Pancreas (tissue), 10 donors: Measurements from ENCODE around the gene TFPI. TPM values are rescaled to one million over a fixed set of nuclear protein-coding genes. Genes with fewer than 3 reads are reported as not detected.

ENCODE experiments used
- ATAC-seq, 4 donors: fragments of 200-7000 bp; cut with Tn5 transposase; one replicate each; pipeline versions ENCODE4 v1.8.0 to v1.9.1; 2020; ENCODE audit warnings: mild to moderate bottlenecking in 4 of 4, moderate library complexity in 4 of 4
- DNase-seq, 6 donors: peaks; one replicate each; pipeline ENCODE4 v3.0.0-alpha.2; 2020
- FAIRE-seq: peaks from 2 replicates; lab custom pipeline; 2012; peaks lifted over from hg19 to GRCh38; lab: Jason Lieb, UNC
- H3K27ac ChIP-seq, 4 donors: fragments of 200-600 bp; sonication (generic); 1 replicate in 3 of 4; 2 replicates in 1 of 4; pipeline versions ENCODE4 v1.5.0 to v1.8.0; 2020
- H3K27me3 ChIP-seq, 4 donors: fragments of 200-600 bp; one replicate each; pipeline ENCODE4 v1.8.0; 2021
- H3K36me3 ChIP-seq, 3 donors: fragments of 200-600 bp; sonication (generic) in 1 of 3; one replicate each; pipeline versions ENCODE4 v1.5.0 to v1.8.0; 2020 to 2021
- H3K4me1 ChIP-seq, 3 donors: fragments of 200-600 bp; one replicate each; pipeline ENCODE4 v1.8.0; 2021
- H3K4me3 ChIP-seq, 4 donors: fragments of 200-600 bp; sonication (generic) in 2 of 4; one replicate each; pipeline versions ENCODE4 v1.5.0 to v1.8.0; 2020 to 2021
- H3K9me3 ChIP-seq, 4 donors: fragments of 200-600 bp; one replicate each; pipeline ENCODE4 v1.8.0; 2021
- WGBS, 2 donors: extraction: QIAGEN DNeasy Blood & Tissue Kit; methylation state at CpG; one replicate each; pipeline ENCODE4 v1.1.7; 2013; 5-methylcytosine and 5-hydroxymethylcytosine counted together
- intact Hi-C, 3 donors: fragments of 100-400 bp; cut with DNase I; formaldehyde crosslinking; loops; one replicate each; pipeline versions ENCODE4 v1.11.1 to v1.14.2; 2022
- polyA plus RNA-seq, 2 donors: library from polyadenylated mRNA; stranded (reverse); fragments of 200-250 nt; gene quantifications; one replicate each; pipeline ENCODE4 v1.2.3, GENCODE V29; 2013
- total RNA-seq, 6 donors: library from RNA; stranded (reverse); fragmentation: NEBNext Ultra II Directional in 4 of 6; extraction: Animal tissue kit (Norgen Biotek cat#: 25700) in 4 of 6; gene quantifications; one replicate each; pipeline versions ENCODE4 v1.2.1 to v1.2.4, GENCODE V29; 2021 to 2023
- TF ChIP-seq, protein P1 (sequence below), 4 donors: fragments of 200-600 bp; sonication (generic) in 3 of 4; IDR thresholded peaks; one replicate each; pipeline versions ENCODE4 v1.5.0 to v1.8.0; 2021; ENCODE audit warnings: antibody characterized with exemption in 4 of 4
- donor health status: healthy with polysubstance abuse.
- donor health status: DM: no; HTN: no; CAD: no; lungs with moderate emphysema.
- donor health status: DM: no; HTN: no; CAD: no.
- donor health status: control.
- donor health status: control.
- donor health status: Bipolar disorder and iron deficiency.
- donor health status: DM: yes; HTN: yes; CAD: no.
- donor health status: DM: no; HTN: no; CAD: no.
- donor health status: DM: no; HTN: no; CAD: no.
- donor health status: DM: yes; HTN: yes; CAD: no.

The TFPI gene
- total and polyA plus RNA-seq, 8 donors: 7.9 to 25.8 (median 18.3) TPM

- no peak for ATAC-seq
- Histone ChIP-seq H3K36me3 (no peaks in the 10 kb centered on the region), H3K27ac (no peak overlapping the region), H3K9me3 (no peaks in the 10 kb centered on the region), H3K4me3 (no peak overlapping the region), H3K4me1 (no peaks in the 10 kb centered on the region), H3K27me3 (no peaks in the 10 kb centered on the region)
- TF ChIP-seq, protein P1, sequence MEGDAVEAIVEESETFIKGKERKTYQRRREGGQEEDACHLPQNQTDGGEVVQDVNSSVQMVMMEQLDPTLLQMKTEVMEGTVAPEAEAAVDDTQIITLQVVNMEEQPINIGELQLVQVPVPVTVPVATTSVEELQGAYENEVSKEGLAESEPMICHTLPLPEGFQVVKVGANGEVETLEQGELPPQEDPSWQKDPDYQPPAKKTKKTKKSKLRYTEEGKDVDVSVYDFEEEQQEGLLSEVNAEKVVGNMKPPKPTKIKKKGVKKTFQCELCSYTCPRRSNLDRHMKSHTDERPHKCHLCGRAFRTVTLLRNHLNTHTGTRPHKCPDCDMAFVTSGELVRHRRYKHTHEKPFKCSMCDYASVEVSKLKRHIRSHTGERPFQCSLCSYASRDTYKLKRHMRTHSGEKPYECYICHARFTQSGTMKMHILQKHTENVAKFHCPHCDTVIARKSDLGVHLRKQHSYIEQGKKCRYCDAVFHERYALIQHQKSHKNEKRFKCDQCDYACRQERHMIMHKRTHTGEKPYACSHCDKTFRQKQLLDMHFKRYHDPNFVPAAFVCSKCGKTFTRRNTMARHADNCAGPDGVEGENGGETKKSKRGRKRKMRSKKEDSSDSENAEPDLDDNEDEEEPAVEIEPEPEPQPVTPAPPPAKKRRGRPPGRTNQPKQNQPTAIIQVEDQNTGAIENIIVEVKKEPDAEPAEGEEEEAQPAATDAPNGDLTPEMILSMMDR (IDR thresholded peaks at IDR 0.05): no peak
- FAIRE-seq: no peak
- intact Hi-C loops: no loop called here
- no peak for DNase-seq
- WGBS, 2 donors: 83 to 86% methylated on average over 3 of the region's 3 CpGs
Observed at GRCh38 chr2:187529248-187529976, 24.8 kb downstream of the TFPI start.

- intact Hi-C loops: no loop called here
- H3K4me1 ChIP-seq: no peaks in the 10 kb centered on the region
- DNase-seq (no peak), FAIRE-seq (no peak), ATAC-seq (no peak)
- no peaks in the 10 kb centered on the region for H3K36me3 ChIP-seq
- 41 to 53% methylated on average over 1 of the region's 1 CpG for WGBS, 2 donors
- H3K27ac ChIP-seq: no peak overlapping the region
- no peaks in the 10 kb centered on the region for H3K9me3 ChIP-seq
- H3K27me3 ChIP-seq: no peaks in the 10 kb centered on the region
- TF ChIP-seq, protein P1 (IDR thresholded peaks at IDR 0.05): no peak
- no peak overlapping the region for H3K4me3 ChIP-seq
Observed at GRCh38 chr2:187528042-187528441, 26.2 kb downstream of the TFPI start.

GRCh38 chr2:187527262-187527661, 27.0 kb downstream of the TFPI start:
- TF ChIP-seq, protein P1 (IDR thresholded peaks at IDR 0.05): no peak
- intact Hi-C loops: no loop called here
- Histone ChIP-seq H3K27ac (no peak overlapping the region), H3K4me1 (no peaks in the 10 kb centered on the region), H3K9me3 (no peaks in the 10 kb centered on the region), H3K27me3 (no peaks in the 10 kb centered on the region), H3K4me3 (no peak overlapping the region), H3K36me3 (no peaks in the 10 kb centered on the region)
- 49 to 55% methylated on average over 4 of the region's 4 CpGs for WGBS, 2 donors
- no peak for ATAC-seq
- no peak for FAIRE-seq
- DNase-seq: no peak

- intact Hi-C loops: no loop called here
- H3K4me3 ChIP-seq: no peak overlapping the region
- no peaks in the 10 kb centered on the region for H3K9me3 ChIP-seq
- H3K27me3 ChIP-seq: no peaks in the 10 kb centered on the region
- H3K4me1 ChIP-seq: no peaks in the 10 kb centered on the region
- TF ChIP-seq, protein P1 (IDR thresholded peaks at IDR 0.05): no peak
- H3K36me3 ChIP-seq: no peaks in the 10 kb centered on the region
- DNase-seq: no peak
- FAIRE-seq: no peak
- no peak overlapping the region for H3K27ac ChIP-seq
- ATAC-seq: no peak
Observed at GRCh38 chr2:187526792-187527191, 27.4 kb downstream of the TFPI start.

GRCh38 chr2:187525163-187525900, 28.9 kb downstream of the TFPI start:
- FAIRE-seq: no peak

More at GRCh38 chr2:187525163-187525900, 28.9 kb downstream of the TFPI start:
- intact Hi-C loops: no loop called here
- ATAC-seq (no peak), DNase-seq (no peak)
- Histone ChIP-seq H3K4me1 (no peaks in the 10 kb centered on the region), H3K27ac (no peak overlapping the region), H3K27me3 (no peaks in the 10 kb centered on the region), H3K9me3 (no peaks in the 10 kb centered on the region), H3K36me3 (no peaks in the 10 kb centered on the region), H3K4me3 (no peak overlapping the region)
- TF ChIP-seq, protein P1 (IDR thresholded peaks at IDR 0.05): no peak
- 64 to 87% methylated on average over 1 of the region's 1 CpG for WGBS, 2 donors
